GM12891 (cell line): ENCODE results near the gene WHAMM.

Experiments used
- PAX5 ChIP-seq: IDR thresholded peaks from 2 replicates; pipeline ENCODE4 v1.6.1; 2011; ENCODE audit warnings: low read length, moderate library complexity, mild to moderate bottlenecking; ENCODE audit not compliant: insufficient read depth, severe bottlenecking
- POLR2A ChIP-seq: IDR thresholded peaks from 2 replicates; pipeline ENCODE4 v1.6.1; 2011; ENCODE audit warnings: low read depth, low read length, control low read depth
- POLR2AphosphoS5 ChIP-seq: IDR thresholded peaks from 2 replicates; pipeline ENCODE4 v1.6.1; 2011; ENCODE audit warnings: low read depth, low read length, control low read depth
- POU2F2 ChIP-seq: IDR thresholded peaks from 2 replicates; pipeline ENCODE4 v1.6.1; 2011; ENCODE audit warnings: low read depth, mild to moderate bottlenecking, control low read depth, low read length, moderate library complexity
- SPI1 ChIP-seq: IDR thresholded peaks from 2 replicates; pipeline ENCODE4 v1.6.1; 2011; ENCODE audit warnings: low read depth, low read length, control low read depth
- TAF1 ChIP-seq: IDR thresholded peaks from 2 replicates; pipeline ENCODE4 v1.6.1; 2011; ENCODE audit warnings: low read depth, low read length, control low read depth

- TF ChIP-seq POLR2A, result no peak
- TF ChIP-seq TAF1, result no peak
- peak; percentile 79 for TF ChIP-seq SPI1
- peak; percentile 51 for TF ChIP-seq PAX5
- TF ChIP-seq POLR2AphosphoS5, result 0 out of 2 replicates have a peak, but pooled peaks have one; percentile 31
- TF ChIP-seq POU2F2, result peak; percentile 28; the same call in 1 of the 2 replicates
Measured at GRCh38 chr15:82832601-82833361, 23.4 kb downstream of the WHAMM start.
